Body of pancreas (tissue), 4 donors: ENCODE data around the gene SLC35F3. TPM values are rescaled to one million over a fixed set of nuclear protein-coding genes. Genes with fewer than 3 reads are reported as not detected.

Experiments
- ATAC-seq: fragments of 150-250 bp; one replicate; pipeline ENCODE4 v1.9.1; 2016
- DNase-seq, 4 donors: peaks; one replicate each; pipeline ENCODE4 v3.0.0-alpha.2; 2019
- H3K27ac ChIP-seq, 4 donors: fragments of 200-600 bp; sonication (generic); 1 replicate in 3 of 4; 2 replicates in 1 of 4; pipeline versions ENCODE4 v1.5.1 to v1.6.1; 2016 to 2019; ENCODE audit warnings: mild to moderate bottlenecking in 1 of 4, mixed read lengths in 1 of 4, moderate library complexity in 1 of 4
- H3K27me3 ChIP-seq, 2 donors: fragments of 200-600 bp; sonication (generic); one replicate each; pipeline ENCODE4 v1.6.0; 2016; ENCODE audit warnings: mild to moderate bottlenecking in 1 of 2
- H3K36me3 ChIP-seq, 2 donors: fragments of 200-600 bp; sonication (generic); replicated peaks in 1 of 2; 2 replicates each; pipeline ENCODE4 v1.5.1; 2016; ENCODE audit warnings: low read depth in 2 of 2; ENCODE audit not compliant: insufficient read depth in 1 of 2
- H3K4me1 ChIP-seq: fragments of 200-600 bp; sonication (generic); one replicate; pipeline ENCODE4 v1.6.0; 2016
- H3K4me3 ChIP-seq, 2 donors: fragments of 200-600 bp; sonication (generic); 1 replicate in 1 of 2; 2 replicates in 1 of 2; pipeline ENCODE4 v1.5.1; 2016 to 2019
- H3K9me3 ChIP-seq, 3 donors: fragments of 200-600 bp; sonication (generic); 1 replicate in 2 of 3; 2 replicates in 1 of 3; pipeline ENCODE4 v1.5.1; 2016
- CTCF ChIP-seq, 7 experiments: fragments of 450-650 bp in 4 of 7; fragments of 200-600 bp in 3 of 7; sonication (generic) in 3 of 7; IDR thresholded peaks; one replicate each; pipeline ENCODE4 v1.5.1; 2016 to 2019; ENCODE audit warnings: antibody characterized with exemption in 7 of 7
- POLR2A ChIP-seq, 3 donors: fragments of 450-650 bp; IDR thresholded peaks; one replicate each; pipeline ENCODE4 v1.6.1; 2016; ENCODE audit warnings: antibody characterized with exemption in 3 of 3, mild to moderate bottlenecking in 2 of 3
- WGBS, 2 donors: methylation state at CpG; one replicate each; pipeline ENCODE4 v1.1.5; 2017; 5-methylcytosine and 5-hydroxymethylcytosine counted together
- intact Hi-C: fragments of 100-400 bp; cut with DNase I; formaldehyde crosslinking; loops from one replicate; pipeline ENCODE4 v1.15.1; 2023
- total RNA-seq, 2 donors: library from RNA; depleted of rRNA; stranded (reverse); fragments of >200 nt; gene quantifications; one replicate each; pipeline ENCODE4 v1.1.0, GENCODE V29; 2016

SLC35F3 gene
- total RNA-seq, 2 donors from 2014 or later = 0.99 to 11.7 TPM

DNA sequence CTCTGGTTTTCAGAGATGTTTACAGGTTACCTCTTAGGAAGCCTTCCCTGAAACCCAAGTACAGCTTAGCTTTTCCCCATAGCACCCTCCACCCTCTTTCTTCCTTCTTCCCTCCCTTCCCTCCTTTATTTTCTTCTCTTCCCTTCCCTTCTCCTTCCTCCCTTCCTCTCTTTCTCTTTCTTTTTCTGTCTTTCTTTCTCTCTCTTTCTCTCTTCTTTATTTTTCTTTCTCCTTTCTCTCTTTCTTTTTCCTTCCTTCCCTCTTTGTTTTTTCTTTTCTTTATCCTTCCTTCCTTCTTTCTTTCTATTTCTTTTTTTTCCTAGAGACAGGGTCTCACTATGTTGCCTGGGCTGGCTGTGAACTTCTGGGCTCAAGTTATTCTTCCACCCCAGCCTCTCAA is 231.6 kb downstream of the SLC35F3 start:
- Histone ChIP-seq H3K27me3 (no peaks in the 10 kb centered on the region), H3K9me3 (no peaks in the 10 kb centered on the region), H3K4me1 (no peaks in the 10 kb centered on the region), H3K4me3 (no peak overlapping the region), H3K27ac (no peak overlapping the region), H3K36me3 (no peaks in the 10 kb centered on the region)
- ATAC-seq (no peak), DNase-seq (no peak)
- no peak for TF ChIP-seq CTCF (IDR thresholded peaks at IDR 0.05)
- no peak for TF ChIP-seq POLR2A (IDR thresholded peaks at IDR 0.05)
- intact Hi-C loops = no loop called here

DNA sequence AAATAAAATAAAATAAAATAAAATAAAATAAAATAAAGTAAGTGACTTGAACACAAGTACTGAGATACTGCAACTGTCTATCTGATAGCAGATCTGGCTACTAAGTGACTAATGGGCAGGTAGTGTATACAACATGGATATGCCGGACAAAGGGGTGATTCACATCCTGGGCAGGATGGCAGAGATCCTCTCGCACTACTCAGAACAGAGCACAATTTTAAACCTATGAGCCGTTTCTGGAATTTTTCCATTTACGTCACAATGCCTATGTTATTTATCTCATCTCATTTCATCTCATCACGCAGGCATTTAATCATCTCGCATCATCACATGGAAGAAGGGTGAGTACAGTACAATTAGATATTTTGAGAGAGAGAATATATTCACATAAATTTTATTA is 235.5 kb downstream of the SLC35F3 start:
- H3K9me3 ChIP-seq = no peaks in the 10 kb centered on the region
- no peak overlapping the region for H3K4me3 ChIP-seq
- ATAC-seq (no peak), DNase-seq (no peak)
- H3K4me1 ChIP-seq = no peaks in the 10 kb centered on the region
- TF ChIP-seq POLR2A (IDR thresholded peaks at IDR 0.05) = no peak
- H3K36me3 ChIP-seq = no peaks in the 10 kb centered on the region
- no peaks in the 10 kb centered on the region for H3K27me3 ChIP-seq
- WGBS, 2 donors = 82 to 83% methylated on average over 6 of the region's 6 CpGs
- intact Hi-C loops = no loop called here
- no peak overlapping the region for H3K27ac ChIP-seq

- Histone ChIP-seq H3K27me3 (no peaks in the 10 kb centered on the region), H3K4me3 (no peak overlapping the region), H3K9me3 (no peaks in the 10 kb centered on the region), H3K4me1 (no peaks in the 10 kb centered on the region), H3K36me3 (no peaks in the 10 kb centered on the region), H3K27ac (no peak overlapping the region)
- DNase-seq (no peak), ATAC-seq (no peak)
- TF ChIP-seq POLR2A (IDR thresholded peaks at IDR 0.05) = no peak
- TF ChIP-seq CTCF (IDR thresholded peaks at IDR 0.05) = no peak
- WGBS, 2 donors = 81% methylated on average over 9 of the region's 9 CpGs
- intact Hi-C loops = no loop called here
Measured at GRCh38 chr1:234140388-234140787, 235.9 kb downstream of the SLC35F3 start.

- intact Hi-C loops = no loop called here
- ATAC-seq = no peak
- DNase-seq = no peak
Measured at GRCh38 chr1:234141006-234141405, 236.5 kb downstream of the SLC35F3 start.

GRCh38 chr1:234143681-234144080 is 239.2 kb downstream of the SLC35F3 start:
- no peak for ATAC-seq
- no peak for DNase-seq
- H3K4me3 ChIP-seq = no peak overlapping the region
- H3K9me3 ChIP-seq = no peaks in the 10 kb centered on the region
- no peak overlapping the region for H3K27ac ChIP-seq
- TF ChIP-seq CTCF (IDR thresholded peaks at IDR 0.05) = no peak
- TF ChIP-seq POLR2A (IDR thresholded peaks at IDR 0.05) = no peak
- intact Hi-C loops = no loop called here
- 67 to 68% methylated on average over 2 of the region's 2 CpGs for WGBS, 2 donors
- no peaks in the 10 kb centered on the region for H3K4me1 ChIP-seq
- no peaks in the 10 kb centered on the region for H3K36me3 ChIP-seq
- H3K27me3 ChIP-seq = no peaks in the 10 kb centered on the region

More at GRCh38 chr1:234141006-234141405, 236.5 kb downstream of the SLC35F3 start:
- no peaks in the 10 kb centered on the region for H3K9me3 ChIP-seq
- H3K4me1 ChIP-seq = no peaks in the 10 kb centered on the region
- no peaks in the 10 kb centered on the region for H3K36me3 ChIP-seq
- H3K27me3 ChIP-seq = no peaks in the 10 kb centered on the region
- no peak overlapping the region for H3K4me3 ChIP-seq
- no peak for TF ChIP-seq CTCF (IDR thresholded peaks at IDR 0.05)
- no peak for TF ChIP-seq POLR2A (IDR thresholded peaks at IDR 0.05)
- 71 to 82% methylated on average over 2 of the region's 2 CpGs for WGBS, 2 donors
- no peak overlapping the region for H3K27ac ChIP-seq
